ENCODE results near the gene MPHOSPH9. TPM values are rescaled to one million over a fixed set of nuclear protein-coding genes. Genes with fewer than 3 reads are reported as not detected.

The MPHOSPH9 gene, protein sequence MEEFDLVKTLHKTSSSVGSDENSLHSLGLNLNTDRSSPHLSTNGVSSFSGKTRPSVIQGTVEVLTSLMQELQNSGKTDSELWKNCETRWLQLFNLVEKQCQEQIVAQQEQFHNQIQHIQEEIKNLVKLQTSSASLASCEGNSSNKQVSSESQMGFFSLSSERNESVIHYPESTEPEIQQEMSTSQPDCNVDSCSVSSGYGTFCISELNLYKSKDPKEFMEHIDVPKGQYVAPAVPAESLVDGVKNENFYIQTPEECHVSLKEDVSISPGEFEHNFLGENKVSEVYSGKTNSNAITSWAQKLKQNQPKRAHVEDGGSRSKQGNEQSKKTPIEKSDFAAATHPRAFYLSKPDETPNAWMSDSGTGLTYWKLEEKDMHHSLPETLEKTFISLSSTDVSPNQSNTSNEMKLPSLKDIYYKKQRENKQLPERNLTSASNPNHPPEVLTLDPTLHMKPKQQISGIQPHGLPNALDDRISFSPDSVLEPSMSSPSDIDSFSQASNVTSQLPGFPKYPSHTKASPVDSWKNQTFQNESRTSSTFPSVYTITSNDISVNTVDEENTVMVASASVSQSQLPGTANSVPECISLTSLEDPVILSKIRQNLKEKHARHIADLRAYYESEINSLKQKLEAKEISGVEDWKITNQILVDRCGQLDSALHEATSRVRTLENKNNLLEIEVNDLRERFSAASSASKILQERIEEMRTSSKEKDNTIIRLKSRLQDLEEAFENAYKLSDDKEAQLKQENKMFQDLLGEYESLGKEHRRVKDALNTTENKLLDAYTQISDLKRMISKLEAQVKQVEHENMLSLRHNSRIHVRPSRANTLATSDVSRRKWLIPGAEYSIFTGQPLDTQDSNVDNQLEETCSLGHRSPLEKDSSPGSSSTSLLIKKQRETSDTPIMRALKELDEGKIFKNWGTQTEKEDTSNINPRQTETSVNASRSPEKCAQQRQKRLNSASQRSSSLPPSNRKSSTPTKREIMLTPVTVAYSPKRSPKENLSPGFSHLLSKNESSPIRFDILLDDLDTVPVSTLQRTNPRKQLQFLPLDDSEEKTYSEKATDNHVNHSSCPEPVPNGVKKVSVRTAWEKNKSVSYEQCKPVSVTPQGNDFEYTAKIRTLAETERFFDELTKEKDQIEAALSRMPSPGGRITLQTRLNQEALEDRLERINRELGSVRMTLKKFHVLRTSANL
- 10 to 100 TPM; 20.7 to 28.6 (median 24.4) TPM for total RNA-seq (2021; fragmentation: NEBNext Ultra II Directional; extraction: Animal tissue kit (Norgen Biotek cat#: 25700))
- long read RNA-seq, partial matches to known transcripts = 3 of 9 reads
- long read RNA-seq, other reads (novel, unspliced or antisense) = 6 of 9 reads

GRCh38 chr12:123232807-123233504 lies at the start of gene MPHOSPH9, which contains the start of gene MTRFR:
TSS of gene MPHOSPH9 (minus strand) at chr12:123233141. CDS start at chr12:123230364, 2,777 bp downstream.
TSS of gene MTRFR (plus strand) at chr12:123233436. CDS start at chr12:123253675, 20,239 bp downstream.
- Mint-ChIP-seq H3K36me3 (ENCODE audit: low read depth) (peaks cover 8% of the 10 kb centered on the region; the same call in 1 of the 2 replicates), H3K27ac (peak within 1 kb of the TSS; percentile 90), H3K4me1 (ENCODE audit: low read depth) (peaks cover 41% of the 10 kb centered on the region), H3K27me3 (ENCODE audit: insufficient read depth) (peaks cover 11% of the 10 kb centered on the region; the same call in 1 of the 2 replicates), H3K4me3 (peak within 1 kb of the TSS; percentile 98), H3K9me3 (no peaks in the 10 kb centered on the region)
- TF ChIP-seq CTCF (IDR thresholded peaks at IDR 0.05) = no peak
- peak; percentile 100 for DNase-seq

DNA sequence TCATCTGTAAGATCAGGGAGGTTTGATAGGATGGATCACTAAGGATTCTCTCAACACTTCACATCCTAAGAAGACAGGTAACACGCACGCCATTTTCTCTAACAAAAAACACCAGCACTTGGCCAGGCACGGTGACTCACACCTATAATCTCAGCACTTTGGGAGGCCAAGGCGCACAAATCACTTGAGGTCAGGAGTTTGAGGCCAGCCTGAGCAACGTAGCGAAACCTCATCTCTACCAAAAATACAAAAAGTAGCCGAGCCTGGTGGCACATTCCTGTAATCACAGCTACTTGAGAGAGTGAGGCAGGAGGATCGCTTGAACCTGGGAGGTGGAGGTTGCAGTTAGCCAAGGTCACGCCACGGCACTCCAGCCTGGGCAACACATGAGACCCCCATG lies 49.2 kb upstream of the MPHOSPH9 start:
- Mint-ChIP-seq H3K27ac (no peak overlapping the region), H3K9me3 (no peaks in the 10 kb centered on the region), H3K27me3 (ENCODE audit: insufficient read depth) (no peaks in the 10 kb centered on the region; the same call in 1 of the 2 replicates), H3K36me3 (ENCODE audit: low read depth) (no peaks in the 10 kb centered on the region), H3K4me1 (ENCODE audit: low read depth) (peaks cover 4% of the 10 kb centered on the region), H3K4me3 (no peak overlapping the region)
- TF ChIP-seq CTCF (IDR thresholded peaks at IDR 0.05) = no peak
- no peak for DNase-seq

DNA sequence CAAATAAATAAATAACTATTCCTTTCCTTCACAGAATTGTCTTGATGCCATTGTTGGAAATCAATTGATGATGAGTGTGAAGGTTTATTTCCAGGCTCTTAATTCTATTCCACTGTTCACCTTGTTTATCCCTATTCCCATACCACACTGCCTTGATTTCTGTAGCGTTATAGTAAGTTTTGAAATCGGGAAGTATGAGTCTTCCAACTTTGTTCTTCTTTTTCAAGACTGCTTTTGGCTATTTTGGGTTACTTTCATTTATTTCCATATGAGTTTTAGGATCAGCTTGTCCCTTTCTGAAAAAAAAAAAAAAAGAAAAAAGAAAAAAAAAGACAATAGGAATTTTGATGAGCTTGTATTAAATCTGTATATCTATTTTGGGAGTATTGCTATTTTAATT lies 48.0 kb upstream of the MPHOSPH9 start:
- Mint-ChIP-seq H3K9me3 (no peaks in the 10 kb centered on the region), H3K4me3 (no peak overlapping the region), H3K36me3 (ENCODE audit: low read depth) (no peaks in the 10 kb centered on the region), H3K27ac (no peak overlapping the region), H3K27me3 (ENCODE audit: insufficient read depth) (no peaks in the 10 kb centered on the region; the same call in 1 of the 2 replicates), H3K4me1 (ENCODE audit: low read depth) (no peaks in the 10 kb centered on the region)
- no peak for TF ChIP-seq CTCF (IDR thresholded peaks at IDR 0.05)
- no peak for DNase-seq

GRCh38 chr12:123278101-123278627 lies 45.2 kb upstream of the MPHOSPH9 start:
- no peaks in the 10 kb centered on the region for H3K9me3 Mint-ChIP-seq
- no peaks in the 10 kb centered on the region for H3K4me1 Mint-ChIP-seq (ENCODE audit: low read depth)
- no peak for TF ChIP-seq CTCF (IDR thresholded peaks at IDR 0.05)
- H3K4me3 Mint-ChIP-seq = no peak overlapping the region
- no peaks in the 10 kb centered on the region for H3K36me3 Mint-ChIP-seq (ENCODE audit: low read depth)
- DNase-seq = no peak
- H3K27me3 Mint-ChIP-seq (ENCODE audit: insufficient read depth) = peaks cover 2% of the 10 kb centered on the region; the same call in 1 of the 2 replicates
- H3K27ac Mint-ChIP-seq = no peak overlapping the region

Data from HFFc6 (cell line).